ENCODE results near the gene CAVIN2. TPM values are rescaled to one million over a fixed set of nuclear protein-coding genes. Genes with fewer than 3 reads are reported as not detected.

CAVIN2 gene
- total RNA-seq, 1 experiment from 2014 or later: not detected

- Histone ChIP-seq H3K4me3 (ENCODE audit: low read depth, low read length) (no peak overlapping the region), H3K36me3 (ENCODE audit: control insufficient read depth, insufficient read depth, low read length) (no peaks in the 10 kb centered on the region), H3K4me1 (peaks cover 8% of the 10 kb centered on the region), H3K27me3 (replicated peaks; ENCODE audit: control insufficient read depth, insufficient read depth, low read length) (no peaks in the 10 kb centered on the region), H3K9me3 (no peaks in the 10 kb centered on the region)
- no peak for DNase-seq
- Mint-ChIP-seq H3K36me3 (ENCODE audit: insufficient read depth, unreplicated experiment) (no peaks in the 10 kb centered on the region), H3K9me3 (ENCODE audit: unreplicated experiment) (peaks cover 8% of the 10 kb centered on the region), H3K27ac (ENCODE audit: unreplicated experiment) (no peak overlapping the region), H3K4me1 (ENCODE audit: low read depth, unreplicated experiment) (no peaks in the 10 kb centered on the region), H3K4me3 (ENCODE audit: unreplicated experiment) (no peak overlapping the region), H3K27me3 (ENCODE audit: insufficient read depth, unreplicated experiment) (no peaks in the 10 kb centered on the region)
- intact Hi-C loops (cut with micrococcal nuclease; ENCODE audit: unreplicated experiment): no loop called here
- no TSS peak for BruUV-seq (replicated peaks)
- ChIA-PET POLR2A (no interaction called here), CTCF (no interaction called here)
- TF ChIP-seq CTCF (IDR thresholded peaks at IDR 0.05; ENCODE audit: insufficient read depth in 1 of 2, low read depth in 1 of 2, low read length in 1 of 2, severe bottlenecking in 1 of 2, unreplicated experiment in 1 of 2): no peak
Observed at GRCh38 chr2:191878548-191879279, 31.8 kb upstream of the CAVIN2 start.

- TF ChIP-seq CTCF (IDR thresholded peaks at IDR 0.05; ENCODE audit: insufficient read depth in 1 of 2, low read depth in 1 of 2, low read length in 1 of 2, severe bottlenecking in 1 of 2, unreplicated experiment in 1 of 2): no peak
- H3K9me3 Mint-ChIP-seq (ENCODE audit: unreplicated experiment): peaks cover 8% of the 10 kb centered on the region
- H3K36me3 Mint-ChIP-seq (ENCODE audit: insufficient read depth, unreplicated experiment): no peaks in the 10 kb centered on the region
- Histone ChIP-seq H3K27me3 (replicated peaks; ENCODE audit: control insufficient read depth, insufficient read depth, low read length) (no peaks in the 10 kb centered on the region), H3K4me1 (peaks cover 8% of the 10 kb centered on the region), H3K9me3 (no peaks in the 10 kb centered on the region), H3K4me3 (ENCODE audit: low read depth, low read length) (no peak overlapping the region), H3K36me3 (ENCODE audit: control insufficient read depth, insufficient read depth, low read length) (no peaks in the 10 kb centered on the region)
- H3K27ac Mint-ChIP-seq (ENCODE audit: unreplicated experiment): no peak overlapping the region
- H3K27me3 Mint-ChIP-seq (ENCODE audit: insufficient read depth, unreplicated experiment): no peaks in the 10 kb centered on the region
- BruUV-seq (replicated peaks): no TSS peak
- ChIA-PET CTCF (no interaction called here), POLR2A (no interaction called here)
- no peaks in the 10 kb centered on the region for H3K4me1 Mint-ChIP-seq (ENCODE audit: low read depth, unreplicated experiment)
- DNase-seq: no peak
- no peak overlapping the region for H3K4me3 Mint-ChIP-seq (ENCODE audit: unreplicated experiment)
- intact Hi-C loops (cut with micrococcal nuclease; ENCODE audit: unreplicated experiment): no loop called here
Observed at GRCh38 chr2:191877875-191878274, 31.0 kb upstream of the CAVIN2 start.

- Histone ChIP-seq H3K4me3 (ENCODE audit: low read depth, low read length) (no peak overlapping the region), H3K4me1 (peaks cover 8% of the 10 kb centered on the region), H3K36me3 (ENCODE audit: control insufficient read depth, insufficient read depth, low read length) (no peaks in the 10 kb centered on the region), H3K9me3 (no peaks in the 10 kb centered on the region), H3K27me3 (replicated peaks; ENCODE audit: control insufficient read depth, insufficient read depth, low read length) (no peaks in the 10 kb centered on the region)
- Mint-ChIP-seq H3K9me3 (ENCODE audit: unreplicated experiment) (peaks cover 8% of the 10 kb centered on the region), H3K36me3 (ENCODE audit: insufficient read depth, unreplicated experiment) (no peaks in the 10 kb centered on the region), H3K27ac (ENCODE audit: unreplicated experiment) (no peak overlapping the region), H3K4me3 (ENCODE audit: unreplicated experiment) (no peak overlapping the region), H3K4me1 (ENCODE audit: low read depth, unreplicated experiment) (no peaks in the 10 kb centered on the region), H3K27me3 (ENCODE audit: insufficient read depth, unreplicated experiment) (no peaks in the 10 kb centered on the region)
- intact Hi-C loops (cut with micrococcal nuclease; ENCODE audit: unreplicated experiment): no loop called here
- POLR2A ChIA-PET: no interaction called here
- DNase-seq: no peak
- no peak for TF ChIP-seq CTCF (IDR thresholded peaks at IDR 0.05; ENCODE audit: insufficient read depth in 1 of 2, low read depth in 1 of 2, low read length in 1 of 2, severe bottlenecking in 1 of 2, unreplicated experiment in 1 of 2)
- BruUV-seq (replicated peaks): no TSS peak
- CTCF ChIA-PET: no interaction called here
Observed at GRCh38 chr2:191875859-191876258, 29.0 kb upstream of the CAVIN2 start.
